PC-9 (cell line): ENCODE measurements around the gene ADGRG2. TPM values are rescaled to one million over a fixed set of nuclear protein-coding genes. Genes with fewer than 3 reads are reported as not detected.
"Not testable (repeated sequence)": the region's sequence is repeated elsewhere in the genome, so short reads cannot be mapped to it uniquely, and the experiment has no call there.

Experiments used
- BruUV-seq: library from RNA; stranded (reverse); fragments of 400-500 nt; replicated peaks from 2 replicates; lab custom pipeline; 2021; lab: Mats Ljungman, UMichigan
- CTCF ChIA-PET: fragments of 300-600 bp; sonication (Branson Sonifier 250); formaldehyde crosslinking; loops from one replicate; lab custom pipeline; 2022; ENCODE audit warnings: antibody characterized with exemption; lab: Charles Lee
- POLR2A ChIA-PET: fragments of 300-600 bp; sonication (Branson Sonifier 250); formaldehyde crosslinking; loops from one replicate; lab custom pipeline; 2022; ENCODE audit warnings: antibody characterized with exemption; ENCODE audit not compliant: unreplicated experiment; lab: Charles Lee
- DNase-seq, 2 experiments: peaks; one replicate each; pipeline versions ENCODE4 v3.0.0 to v3.0.0-alpha.2; 2015 to 2022; ENCODE audit warnings: mixed read lengths in 1 of 2
- H2AFZ ChIP-seq: fragments of 200-600 bp; sonication (generic); 2 replicates; pipeline ENCODE4 v1.8.1; 2017; ENCODE audit warnings: antibody characterized with exemption
- H3F3A ChIP-seq: fragments of 200-600 bp; sonication (generic); 2 replicates; pipeline ENCODE4 v1.8.1; 2017; ENCODE audit warnings: antibody characterized with exemption, mild to moderate bottlenecking, low read depth; ENCODE audit not compliant: insufficient read depth
- H3K27ac ChIP-seq: fragments of 200-600 bp; sonication (generic); 2 replicates; pipeline ENCODE4 v1.6.1; 2016; ENCODE audit warnings: mixed run types
- H3K27me3 ChIP-seq: fragments of 200-600 bp; sonication (generic); 2 replicates; pipeline ENCODE4 v1.6.1; 2016; ENCODE audit warnings: low read depth, mixed run types; ENCODE audit not compliant: insufficient read depth
- H3K36me3 ChIP-seq: fragments of 200-600 bp; sonication (generic); 2 replicates; pipeline ENCODE4 v1.6.1; 2016; ENCODE audit warnings: low read depth, mixed run types
- H3K4me1 ChIP-seq: fragments of 200-600 bp; sonication (generic); replicated peaks from 2 replicates; pipeline ENCODE4 v1.6.1; 2016; ENCODE audit warnings: mixed run types; ENCODE audit not compliant: insufficient read depth
- H3K4me2 ChIP-seq: fragments of 200-600 bp; sonication (generic); 2 replicates; pipeline ENCODE4 v1.6.1; 2017; ENCODE audit warnings: mixed run types
- H3K4me3 ChIP-seq: fragments of 200-600 bp; sonication (generic); 2 replicates; pipeline ENCODE4 v1.6.1; 2016; ENCODE audit warnings: mixed run types
- H3K79me2 ChIP-seq: fragments of 200-600 bp; sonication (generic); 2 replicates; pipeline ENCODE4 v1.6.1; 2017; ENCODE audit warnings: low read depth, mixed run types
- H3K9me2 ChIP-seq: fragments of 200-600 bp; sonication (generic); 2 replicates; pipeline ENCODE4 v1.8.1; 2017; ENCODE audit warnings: mild to moderate bottlenecking; ENCODE audit not compliant: insufficient read depth
- H3K9me3 ChIP-seq: fragments of 200-600 bp; sonication (generic); 2 replicates; pipeline ENCODE4 v1.8.1; 2016; ENCODE audit warnings: low read depth; ENCODE audit not compliant: insufficient read depth
- H4K20me1 ChIP-seq: fragments of 200-600 bp; sonication (generic); 2 replicates; pipeline ENCODE4 v1.8.1; 2017; ENCODE audit not compliant: insufficient read depth
- EZH2 ChIP-seq: fragments of 200-600 bp; sonication (generic); IDR thresholded peaks from 2 replicates; pipeline ENCODE4 v1.8.0; 2017; ENCODE audit warnings: antibody characterized with exemption, low read depth
- intact Hi-C: fragments of 100-400 bp; cut with micrococcal nuclease; formaldehyde crosslinking; loops from one replicate; pipeline ENCODE4 v1.10.0; 2022; ENCODE audit not compliant: unreplicated experiment
- total RNA-seq: library from RNA; stranded (reverse); gene quantifications from 2 replicates; pipeline ENCODE4 v1.2.3, GENCODE V29; 2021
- TF ChIP-seq, protein P1 (sequence below): fragments of 200-600 bp; sonication (generic); conservative IDR thresholded peaks from 2 replicates; pipeline ENCODE4 v1.6.1; 2017; ENCODE audit warnings: mixed run types, antibody characterized with exemption, mild to moderate bottlenecking, moderate library complexity

Gene ADGRG2
- total RNA-seq, 1 experiment from 2014 or later = 0.22 TPM

DNA sequence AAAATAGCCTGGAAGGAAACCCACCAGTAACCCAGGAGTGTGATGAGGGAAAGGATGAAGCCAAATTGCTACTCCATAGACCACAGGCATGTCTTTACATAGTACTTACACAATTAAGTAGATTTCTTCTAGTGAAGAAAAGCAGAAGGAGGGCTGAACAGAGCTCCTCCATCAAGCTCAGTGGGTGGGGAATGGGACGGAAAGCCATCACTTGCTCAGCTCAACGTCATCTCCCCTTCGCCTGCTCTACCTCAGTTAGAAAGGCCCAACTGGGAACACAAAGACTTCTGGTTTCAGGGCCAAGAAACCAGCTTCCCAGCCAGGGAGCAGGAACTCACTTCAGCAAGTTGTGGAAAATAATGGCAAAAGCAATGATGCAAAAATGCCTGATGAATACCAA lies 36.6 kb downstream of the ADGRG2 start:
- Histone ChIP-seq H3K36me3 (no peaks in the 10 kb centered on the region), H4K20me1 (no peaks in the 10 kb centered on the region), H3K4me2 (no peak overlapping the region), H3K9me3 (no peaks in the 10 kb centered on the region), H3F3A (no peaks in the 10 kb centered on the region), H3K79me2 (no peaks in the 10 kb centered on the region), H3K27me3 (no peaks in the 10 kb centered on the region), H2AFZ (no peak overlapping the region), H3K4me1 (no peaks in the 10 kb centered on the region), H3K4me3 (no peak overlapping the region), H3K27ac (no peak overlapping the region), H3K9me2 (no peaks in the 10 kb centered on the region)
- intact Hi-C loops = no loop called here
- DNase-seq = no peak
- ChIA-PET POLR2A (no interaction called here), CTCF (no interaction called here)
- no TSS peak for BruUV-seq
- no peak for TF ChIP-seq EZH2

DNA sequence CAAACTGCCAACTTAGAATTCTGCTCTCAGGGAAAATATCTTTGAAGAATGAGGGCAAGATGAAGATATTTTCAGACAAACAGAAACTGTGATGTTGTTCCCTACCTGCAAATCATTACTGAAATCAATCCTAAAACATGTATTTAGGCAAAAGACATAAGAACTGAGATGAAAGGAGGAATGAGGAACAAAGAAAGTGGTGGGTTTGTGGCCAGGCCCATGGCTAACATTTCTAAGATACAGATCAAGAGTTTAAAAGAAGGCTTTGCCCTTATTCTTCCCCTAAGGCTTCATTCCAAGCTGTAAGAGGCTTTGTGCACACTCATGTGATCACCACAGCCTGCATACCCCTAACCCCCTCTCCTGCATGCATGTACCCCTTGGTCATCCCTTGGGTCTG lies 46.5 kb downstream of the ADGRG2 start:
- intact Hi-C loops = no loop called here
- H3K4me3 ChIP-seq = no peak overlapping the region
- BruUV-seq = no TSS peak
- DNase-seq = no peak
- H3K4me2 ChIP-seq = no peak overlapping the region
- CTCF ChIA-PET = no interaction called here
- POLR2A ChIA-PET = no interaction called here
- H2AFZ ChIP-seq = no peak overlapping the region
- H3K9me3 ChIP-seq = no peaks in the 10 kb centered on the region
- H3K27ac ChIP-seq = no peak overlapping the region
- H3F3A ChIP-seq = no peaks in the 10 kb centered on the region
- no peaks in the 10 kb centered on the region for H3K27me3 ChIP-seq
- H3K36me3 ChIP-seq = no peaks in the 10 kb centered on the region
- H3K9me2 ChIP-seq = no peaks in the 10 kb centered on the region
- no peaks in the 10 kb centered on the region for H3K79me2 ChIP-seq
- no peaks in the 10 kb centered on the region for H4K20me1 ChIP-seq
- TF ChIP-seq, protein P1, sequence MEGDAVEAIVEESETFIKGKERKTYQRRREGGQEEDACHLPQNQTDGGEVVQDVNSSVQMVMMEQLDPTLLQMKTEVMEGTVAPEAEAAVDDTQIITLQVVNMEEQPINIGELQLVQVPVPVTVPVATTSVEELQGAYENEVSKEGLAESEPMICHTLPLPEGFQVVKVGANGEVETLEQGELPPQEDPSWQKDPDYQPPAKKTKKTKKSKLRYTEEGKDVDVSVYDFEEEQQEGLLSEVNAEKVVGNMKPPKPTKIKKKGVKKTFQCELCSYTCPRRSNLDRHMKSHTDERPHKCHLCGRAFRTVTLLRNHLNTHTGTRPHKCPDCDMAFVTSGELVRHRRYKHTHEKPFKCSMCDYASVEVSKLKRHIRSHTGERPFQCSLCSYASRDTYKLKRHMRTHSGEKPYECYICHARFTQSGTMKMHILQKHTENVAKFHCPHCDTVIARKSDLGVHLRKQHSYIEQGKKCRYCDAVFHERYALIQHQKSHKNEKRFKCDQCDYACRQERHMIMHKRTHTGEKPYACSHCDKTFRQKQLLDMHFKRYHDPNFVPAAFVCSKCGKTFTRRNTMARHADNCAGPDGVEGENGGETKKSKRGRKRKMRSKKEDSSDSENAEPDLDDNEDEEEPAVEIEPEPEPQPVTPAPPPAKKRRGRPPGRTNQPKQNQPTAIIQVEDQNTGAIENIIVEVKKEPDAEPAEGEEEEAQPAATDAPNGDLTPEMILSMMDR = no peak
- no peak for TF ChIP-seq EZH2
- no peaks in the 10 kb centered on the region for H3K4me1 ChIP-seq

DNA sequence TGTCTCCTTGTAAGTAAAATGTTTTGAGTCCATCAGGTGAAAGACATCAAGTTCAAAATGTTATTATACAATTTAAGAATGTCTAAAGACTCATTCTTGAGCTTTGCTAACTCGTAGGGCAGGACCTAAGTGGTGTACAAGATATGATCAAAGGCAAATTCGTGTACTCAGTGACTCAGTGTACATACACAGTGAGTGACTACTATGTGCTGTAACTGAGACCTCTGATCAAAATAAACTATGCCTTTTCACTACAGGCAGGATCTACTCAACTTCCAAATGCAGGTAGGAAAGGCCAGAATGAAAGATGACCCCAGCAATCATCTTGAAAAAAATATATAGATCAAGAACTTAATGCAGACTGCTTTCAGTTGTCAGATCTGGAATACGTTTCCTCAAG lies 49.9 kb downstream of the ADGRG2 start:
- H3K27me3 ChIP-seq = no peaks in the 10 kb centered on the region
- no peaks in the 10 kb centered on the region for H3F3A ChIP-seq
- BruUV-seq = no TSS peak
- H3K9me3 ChIP-seq = no peaks in the 10 kb centered on the region
- peak in 1 of 2 experiments; percentile 40 for DNase-seq
- no peaks in the 10 kb centered on the region for H3K36me3 ChIP-seq
- ChIA-PET POLR2A (no interaction called here), CTCF (no interaction called here)
- H4K20me1 ChIP-seq = no peaks in the 10 kb centered on the region
- H3K4me1 ChIP-seq = no peaks in the 10 kb centered on the region
- intact Hi-C loops = no loop called here
- H2AFZ ChIP-seq = no peak overlapping the region
- H3K9me2 ChIP-seq = no peaks in the 10 kb centered on the region
- no peak overlapping the region for H3K4me3 ChIP-seq
- no peak overlapping the region for H3K4me2 ChIP-seq
- TF ChIP-seq, protein P1 = no peak
- no peak for TF ChIP-seq EZH2
- H3K79me2 ChIP-seq = no peaks in the 10 kb centered on the region
- H3K27ac ChIP-seq = no peak overlapping the region

DNA sequence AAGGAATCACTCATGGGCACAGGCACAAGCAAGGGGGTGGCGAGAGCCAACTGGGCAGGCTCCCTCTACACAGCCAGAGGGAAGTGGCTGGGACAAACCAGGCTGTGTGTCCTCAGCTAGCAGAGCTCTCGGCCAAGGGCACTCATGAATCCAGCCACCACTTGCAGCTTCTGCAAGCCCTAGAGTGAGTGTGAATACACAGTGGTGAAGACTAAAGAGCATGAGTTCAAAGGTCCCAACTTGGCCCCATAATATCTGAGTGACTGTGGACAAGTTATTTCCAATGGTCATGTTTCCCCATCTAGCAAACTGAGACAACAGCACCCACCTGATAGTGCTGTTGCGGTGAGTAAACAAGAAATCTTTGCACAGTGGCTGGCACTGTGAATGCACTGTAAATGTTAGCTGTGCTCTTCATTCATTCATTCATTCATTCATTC lies 51.7 kb downstream of the ADGRG2 start:
- ChIA-PET CTCF (no interaction called here), POLR2A (no interaction called here)
- Histone ChIP-seq H3K9me3 (no peaks in the 10 kb centered on the region), H3K27me3 (no peaks in the 10 kb centered on the region), H3F3A (no peaks in the 10 kb centered on the region), H3K79me2 (no peaks in the 10 kb centered on the region), H3K4me3 (no peak overlapping the region), H3K4me2 (no peak overlapping the region), H3K27ac (no peak overlapping the region), H2AFZ (no peak overlapping the region), H4K20me1 (no peaks in the 10 kb centered on the region), H3K4me1 (no peaks in the 10 kb centered on the region), H3K36me3 (no peaks in the 10 kb centered on the region), H3K9me2 (no peaks in the 10 kb centered on the region)
- BruUV-seq = no TSS peak
- TF ChIP-seq EZH2 = no peak
- TF ChIP-seq, protein P1 = no peak
- intact Hi-C loops = no loop called here
- no peak for DNase-seq

DNA sequence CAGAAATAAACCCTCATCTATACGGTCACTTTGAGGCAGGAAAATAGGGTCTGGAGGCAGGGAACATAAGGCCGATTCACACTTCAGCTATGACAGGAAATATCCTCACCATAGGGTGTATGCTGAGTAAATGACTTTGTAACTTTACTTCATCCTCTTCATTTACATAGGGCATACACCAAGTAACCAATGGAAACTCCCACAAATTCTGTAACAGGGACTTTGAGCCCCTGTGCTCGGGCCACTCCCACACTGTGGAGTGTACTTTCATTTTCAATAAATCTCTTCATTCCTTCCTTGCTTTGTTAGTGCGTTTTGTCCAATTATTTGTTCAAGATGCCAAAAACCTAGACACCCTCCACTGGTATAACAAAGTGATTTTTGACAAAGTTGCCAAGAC lies 55.3 kb downstream of the ADGRG2 start:
- BruUV-seq, H3K27me3 ChIP-seq, H3K36me3 ChIP-seq, H3F3A ChIP-seq, H3K9me2 ChIP-seq, H3K27ac ChIP-seq, H3K79me2 ChIP-seq, H3K4me3 ChIP-seq, CTCF ChIA-PET, POLR2A ChIA-PET, intact Hi-C loops, H4K20me1 ChIP-seq, H3K4me1 ChIP-seq, DNase-seq, H2AFZ ChIP-seq, H3K4me2 ChIP-seq, H3K9me3 ChIP-seq: not testable (repeated sequence)
